ENCODE data around the gene NEXN.
"Not testable (repeated sequence)": the region's sequence is repeated elsewhere in the genome, so short reads cannot be mapped to it uniquely, and the experiment has no call there.

NEXN gene

GRCh38 chr1:77905603-77906002, 17.2 kb downstream of the NEXN start:
- no peak for DNase-seq (ENCODE audit: extremely low read depth in 1 of 2, low read depth in 1 of 2)

- no peak for DNase-seq (ENCODE audit: extremely low read depth in 1 of 2, low read depth in 1 of 2)
These were observed 17.7 kb downstream of the NEXN start for GRCh38 chr1:77906019-77906545.

GRCh38 chr1:77906624-77907023, 18.2 kb downstream of the NEXN start:
- no peak for DNase-seq (ENCODE audit: extremely low read depth in 1 of 2, low read depth in 1 of 2)

GRCh38 chr1:77910116-77910515, 21.7 kb downstream of the NEXN start:
- no peak for DNase-seq (ENCODE audit: extremely low read depth in 1 of 2, low read depth in 1 of 2)

- not testable (repeated sequence) for DNase-seq (ENCODE audit: extremely low read depth in 1 of 2, low read depth in 1 of 2)
These were observed 30.5 kb downstream of the NEXN start for GRCh38 chr1:77918918-77919317.

GRCh38 chr1:77925518-77925917, 37.1 kb downstream of the NEXN start:
- DNase-seq (ENCODE audit: extremely low read depth in 1 of 2, low read depth in 1 of 2), result no peak

GRCh38 chr1:77925956-77926355, 37.5 kb downstream of the NEXN start:
- no peak for DNase-seq (ENCODE audit: extremely low read depth in 1 of 2, low read depth in 1 of 2)

- no peak for DNase-seq (ENCODE audit: extremely low read depth in 1 of 2, low read depth in 1 of 2)
These were observed 38.3 kb downstream of the NEXN start for GRCh38 chr1:77926561-77927357.

- DNase-seq (ENCODE audit: extremely low read depth in 1 of 2, low read depth in 1 of 2), result no peak
These were observed 39.0 kb downstream of the NEXN start for GRCh38 chr1:77927414-77927813.

- no peak for DNase-seq (ENCODE audit: extremely low read depth in 1 of 2, low read depth in 1 of 2)
These were observed 41.4 kb downstream of the NEXN start for GRCh38 chr1:77929806-77930205.

GRCh38 chr1:77938651-77939050, 50.2 kb downstream of the NEXN start:
- no peak for DNase-seq (ENCODE audit: extremely low read depth in 1 of 2, low read depth in 1 of 2)

GRCh38 chr1:77940921-77941570, 52.6 kb downstream of the NEXN start:
- DNase-seq (ENCODE audit: extremely low read depth in 1 of 2, low read depth in 1 of 2), result no peak

- DNase-seq (ENCODE audit: extremely low read depth in 1 of 2, low read depth in 1 of 2), result no peak
These were observed 54.1 kb downstream of the NEXN start for GRCh38 chr1:77942400-77943140.

GRCh38 chr1:77945345-77945744, 56.9 kb downstream of the NEXN start:
- DNase-seq (ENCODE audit: extremely low read depth in 1 of 2, low read depth in 1 of 2), result no peak

GRCh38 chr1:77948841-77949424, 60.5 kb downstream of the NEXN start:
- no peak for DNase-seq (ENCODE audit: extremely low read depth in 1 of 2, low read depth in 1 of 2)

- no peak for DNase-seq (ENCODE audit: extremely low read depth in 1 of 2, low read depth in 1 of 2)
These were observed 62.4 kb downstream of the NEXN start for GRCh38 chr1:77950873-77951272.

GRCh38 chr1:77951328-77951727, 62.9 kb downstream of the NEXN start:
- no peak for DNase-seq (ENCODE audit: extremely low read depth in 1 of 2, low read depth in 1 of 2)

GRCh38 chr1:77953907-77954306, 65.5 kb downstream of the NEXN start:
- no peak for DNase-seq (ENCODE audit: extremely low read depth in 1 of 2, low read depth in 1 of 2)

GRCh38 chr1:77954521-77954920, 66.1 kb downstream of the NEXN start:
- no peak for DNase-seq (ENCODE audit: extremely low read depth in 1 of 2, low read depth in 1 of 2)

- DNase-seq (ENCODE audit: extremely low read depth in 1 of 2, low read depth in 1 of 2), result no peak
These were observed 67.3 kb downstream of the NEXN start for GRCh38 chr1:77955709-77956108.

GRCh38 chr1:77956464-77956863, 68.0 kb downstream of the NEXN start:
- no peak for DNase-seq (ENCODE audit: extremely low read depth in 1 of 2, low read depth in 1 of 2)

All from activated CD8-positive, alpha-beta memory T cell treated with anti-CD3 and anti-CD28 coated beads for 1 hour (primary cell).